ENCODE measurements around the gene KMT2C. TPM values are rescaled to one million over a fixed set of nuclear protein-coding genes. Genes with fewer than 3 reads are reported as not detected.

The KMT2C gene
- total and polyA plus RNA-seq, 2 of the 8 experiments (the other 6 are each of a cell fraction or from before 2014, with no cell fraction given), result 9.1 to 40.8 TPM

- TF ChIP-seq FOSL1 (IDR thresholded peaks at IDR 0.05; ENCODE audit: insufficient read depth, low read depth, low read length) (no peak), YY1 (IDR thresholded peaks at IDR 0.05; ENCODE audit: low read depth, low read length) (no peak), CBX5 (IDR thresholded peaks at IDR 0.05; ENCODE audit: low read depth, low read length) (no peak), EP300 (IDR thresholded peaks at IDR 0.05; ENCODE audit: borderline replicate concordance in 1 of 2, low read depth in 2 of 2, low read length in 2 of 2) (peak in 1 of 2 experiments; percentile 78; a peak in 1 of 3 replicates), NANOG (IDR thresholded peaks at IDR 0.05; ENCODE audit: insufficient read depth, low read depth, low read length, poor library complexity, severe bottlenecking) (no peak), KDM1A (IDR thresholded peaks at IDR 0.05; ENCODE audit: borderline replicate concordance, low read length) (no peak), NRF1 (IDR thresholded peaks at IDR 0.05; ENCODE audit: low read depth, low read length) (peak; percentile 32), SIN3A (conservative IDR thresholded peaks at IDR 0.05 in 1 of 2, IDR thresholded peaks at IDR 0.05 in 1 of 2; ENCODE audit: low read depth in 1 of 2, low read length in 2 of 2) (peak in 1 of 2 experiments; percentile 81; a peak in 1 of 4 replicates), JUND (IDR thresholded peaks at IDR 0.05; ENCODE audit: low read length) (peak; percentile 62; the same call in 1 of the 2 replicates), SAP30 (IDR thresholded peaks at IDR 0.05; ENCODE audit: insufficient read depth, insufficient replicate concordance, low read length) (no peak), CREB1 (IDR thresholded peaks at IDR 0.05) (peak; percentile 85), GABPA (IDR thresholded peaks at IDR 0.05; ENCODE audit: borderline replicate concordance, insufficient read depth, low read length) (no peak), POU5F1 (IDR thresholded peaks at IDR 0.05; ENCODE audit: low read depth, low read length) (no peak), POLR2A (IDR thresholded peaks at IDR 0.05; ENCODE audit: control extremely low read depth in 1 of 2, low read depth in 2 of 2, low read length in 2 of 2) (0 out of 3 replicates have a peak, but pooled peaks of 1 of the 2 experiments have one; percentile 14), TAF7 (optimal IDR thresholded peaks at IDR 0.05; ENCODE audit: borderline replicate concordance, low read depth, low read length) (no peak), PHF8 (conservative IDR thresholded peaks at IDR 0.05; ENCODE audit: low read depth, low read length) (0 out of 2 replicates have a peak, but pooled peaks have one; percentile 23), TCF12 (IDR thresholded peaks at IDR 0.05; ENCODE audit: low read depth, low read length) (0 out of 2 replicates have a peak, but pooled peaks have one; percentile 26), ATF2 (IDR thresholded peaks at IDR 0.05; ENCODE audit: low read length) (peak; percentile 64; the same call in 1 of the 2 replicates), ASH2L (IDR thresholded peaks at IDR 0.05; ENCODE audit: low read length) (peak; percentile 93), BCL11A (IDR thresholded peaks at IDR 0.05; ENCODE audit: low read depth in 2 of 2, low read length in 2 of 2) (no peak), SRF (IDR thresholded peaks at IDR 0.05; ENCODE audit: low read depth, low read length) (no peak), CHD2 (IDR thresholded peaks at IDR 0.05; ENCODE audit: low read length) (peak; percentile 38; the same call in 1 of the 2 replicates)
Measured at GRCh38 chr7:152436111-152436930, 518 bp upstream of the KMT2C start (continued).

Measured in H1 (cell line).